Measurements from ENCODE around the gene LCP2.

Gene LCP2

GRCh38 chr5:170220191-170220590, 77.4 kb downstream of the LCP2 start:
- no peak overlapping the region for H3K27ac ChIP-seq (replicated peaks)
- no peak overlapping the region for H3K4me3 ChIP-seq (replicated peaks; ENCODE audit: insufficient read depth, low read length)
- no peak for TF ChIP-seq SPI1 (IDR thresholded peaks at IDR 0.05; ENCODE audit: borderline replicate concordance, low read depth)
- no peak for TF ChIP-seq REST (IDR thresholded peaks at IDR 0.05; ENCODE audit: insufficient replicate concordance, low read depth)
- TF ChIP-seq POLR2AphosphoS5 (IDR thresholded peaks at IDR 0.05; ENCODE audit: low read depth) = no peak
- TF ChIP-seq GABPA (IDR thresholded peaks at IDR 0.05; ENCODE audit: low read depth) = no peak
- TF ChIP-seq CTCF (IDR thresholded peaks at IDR 0.05; ENCODE audit: insufficient read depth, low read length) = no peak
- H3K27me3 ChIP-seq (ENCODE audit: insufficient read depth, poor library complexity, severe bottlenecking) = no peaks in the 10 kb centered on the region
- DNase-seq (ENCODE audit: low read depth in 1 of 2, low spot score in 1 of 2) = no peak

GRCh38 chr5:170219615-170220014, 78.0 kb downstream of the LCP2 start:
- no peaks in the 10 kb centered on the region for H3K27me3 ChIP-seq (ENCODE audit: insufficient read depth, poor library complexity, severe bottlenecking)
- H3K4me3 ChIP-seq (replicated peaks; ENCODE audit: insufficient read depth, low read length) = no peak overlapping the region
- DNase-seq (ENCODE audit: low read depth in 1 of 2, low spot score in 1 of 2) = no peak
- no peak overlapping the region for H3K27ac ChIP-seq (replicated peaks)
- no peak for TF ChIP-seq REST (IDR thresholded peaks at IDR 0.05; ENCODE audit: insufficient replicate concordance, low read depth)
- TF ChIP-seq POLR2AphosphoS5 (IDR thresholded peaks at IDR 0.05; ENCODE audit: low read depth) = no peak
- no peak for TF ChIP-seq CTCF (IDR thresholded peaks at IDR 0.05; ENCODE audit: insufficient read depth, low read length)
- TF ChIP-seq SPI1 (IDR thresholded peaks at IDR 0.05; ENCODE audit: borderline replicate concordance, low read depth) = no peak
- no peak for TF ChIP-seq GABPA (IDR thresholded peaks at IDR 0.05; ENCODE audit: low read depth)

- no peaks in the 10 kb centered on the region for H3K27me3 ChIP-seq (ENCODE audit: insufficient read depth, poor library complexity, severe bottlenecking)
- TF ChIP-seq CTCF (IDR thresholded peaks at IDR 0.05; ENCODE audit: insufficient read depth, low read length) (no peak), GABPA (IDR thresholded peaks at IDR 0.05; ENCODE audit: low read depth) (no peak), SPI1 (IDR thresholded peaks at IDR 0.05; ENCODE audit: borderline replicate concordance, low read depth) (no peak), POLR2AphosphoS5 (IDR thresholded peaks at IDR 0.05; ENCODE audit: low read depth) (no peak), REST (IDR thresholded peaks at IDR 0.05; ENCODE audit: insufficient replicate concordance, low read depth) (no peak)
- H3K4me3 ChIP-seq (replicated peaks; ENCODE audit: insufficient read depth, low read length) = no peak overlapping the region
- no peak overlapping the region for H3K27ac ChIP-seq (replicated peaks)
- no peak for DNase-seq (ENCODE audit: low read depth in 1 of 2, low spot score in 1 of 2)
Observed at GRCh38 chr5:170218726-170219125, 78.9 kb downstream of the LCP2 start.
